ENCODE data around the gene TNFAIP8L3.

- no peak for TF ChIP-seq CTCF (IDR thresholded peaks at IDR 0.05)
- no peak for TF ChIP-seq EP300 (IDR thresholded peaks at IDR 0.05)
- no peak for TF ChIP-seq POLR2AphosphoS5 (IDR thresholded peaks at IDR 0.05)
These were observed 12.5 kb downstream of the TNFAIP8L3 start for GRCh38 chr15:51082246-51082645.
